ENCODE measurements around the gene KDR. TPM values are rescaled to one million over a fixed set of nuclear protein-coding genes. Genes with fewer than 3 reads are reported as not detected.
A peak's percentile ranks its signal among the peaks of the same experiment; 100 is the strongest.

KDR gene
- total RNA-seq, 2 donors from 2014 or later: 2.1 to 14.9 TPM

GRCh38 chr4:55089916-55090315 lies 35.5 kb downstream of the KDR start:
- peaks cover 3% of the 10 kb centered on the region for H3K36me3 Mint-ChIP-seq (ENCODE audit: low read depth)
- 94 to 95% methylated on average over 5 to 6 of the region's 6 CpGs for WGBS, 2 experiments (ENCODE audit: insufficient coverage in 1 of 2, insufficient read length in 1 of 2)
- TF ChIP-seq CTCF (conservative IDR thresholded peaks at IDR 0.05): no peak
- H3K27me3 ChIP-seq (ENCODE audit: control insufficient read depth, insufficient read depth, low read length, poor library complexity, severe bottlenecking): no peaks in the 10 kb centered on the region
- no peak overlapping the region for H3K9ac ChIP-seq (ENCODE audit: extremely low read depth, low read length, poor library complexity, severe bottlenecking)
- no peak overlapping the region for H3K4me3 ChIP-seq (ENCODE audit: low read length)
- H3K4me1 ChIP-seq (ENCODE audit: control insufficient read depth, insufficient read depth, low read length): no peaks in the 10 kb centered on the region
- H3K9me3 Mint-ChIP-seq: no peaks in the 10 kb centered on the region
- H3K27me3 Mint-ChIP-seq (ENCODE audit: insufficient read depth): no peaks in the 10 kb centered on the region
- no peak overlapping the region for H3K4me3 Mint-ChIP-seq
- peaks cover 3% of the 10 kb centered on the region for H3K4me1 Mint-ChIP-seq
- H3K27ac ChIP-seq (ENCODE audit: low read depth, low read length): no peak overlapping the region
- H3K27ac Mint-ChIP-seq: no peak overlapping the region
- H3K36me3 ChIP-seq (ENCODE audit: control insufficient read depth, insufficient read depth, low read length): peaks cover 13% of the 10 kb centered on the region
- no peak for DNase-seq
- H3K9me3 ChIP-seq (ENCODE audit: control insufficient read depth, low read length): no peaks in the 10 kb centered on the region

- Histone ChIP-seq H3K27ac (ENCODE audit: low read depth, low read length) (no peak overlapping the region), H3K9me3 (ENCODE audit: control insufficient read depth, low read length) (no peaks in the 10 kb centered on the region), H3K9ac (ENCODE audit: extremely low read depth, low read length, poor library complexity, severe bottlenecking) (no peak overlapping the region), H3K4me1 (ENCODE audit: control insufficient read depth, insufficient read depth, low read length) (no peaks in the 10 kb centered on the region), H3K36me3 (ENCODE audit: control insufficient read depth, insufficient read depth, low read length) (peaks cover 13% of the 10 kb centered on the region), H3K4me3 (ENCODE audit: low read length) (no peak overlapping the region), H3K27me3 (ENCODE audit: control insufficient read depth, insufficient read depth, low read length, poor library complexity, severe bottlenecking) (no peaks in the 10 kb centered on the region)
- H3K9me3 Mint-ChIP-seq: no peaks in the 10 kb centered on the region
- H3K4me3 Mint-ChIP-seq: no peak overlapping the region
- H3K27me3 Mint-ChIP-seq (ENCODE audit: insufficient read depth): no peaks in the 10 kb centered on the region
- DNase-seq: no peak
- no peak for TF ChIP-seq CTCF (conservative IDR thresholded peaks at IDR 0.05)
- H3K27ac Mint-ChIP-seq: peak overlapping the region; percentile 14
- H3K4me1 Mint-ChIP-seq: peaks cover 4% of the 10 kb centered on the region
- 80% methylated on average over 1 of the region's 1 CpG; no CpG with 5 or more reads in 1 of the 2 experiments for WGBS, 2 experiments (ENCODE audit: insufficient coverage in 1 of 2, insufficient read length in 1 of 2)
- no peaks in the 10 kb centered on the region for H3K36me3 Mint-ChIP-seq (ENCODE audit: low read depth)
These were observed 37.5 kb downstream of the KDR start for GRCh38 chr4:55087913-55088260.

- Histone ChIP-seq H3K4me1 (ENCODE audit: control insufficient read depth, insufficient read depth, low read length) (no peaks in the 10 kb centered on the region), H3K4me3 (ENCODE audit: low read length) (no peak overlapping the region), H3K9me3 (ENCODE audit: control insufficient read depth, low read length) (no peaks in the 10 kb centered on the region), H3K27ac (ENCODE audit: low read depth, low read length) (peak overlapping the region; percentile 45), H3K27me3 (ENCODE audit: control insufficient read depth, insufficient read depth, low read length, poor library complexity, severe bottlenecking) (no peaks in the 10 kb centered on the region), H3K9ac (ENCODE audit: extremely low read depth, low read length, poor library complexity, severe bottlenecking) (no peak overlapping the region), H3K36me3 (ENCODE audit: control insufficient read depth, insufficient read depth, low read length) (peaks cover 10% of the 10 kb centered on the region)
- H3K27me3 Mint-ChIP-seq (ENCODE audit: insufficient read depth): no peaks in the 10 kb centered on the region
- no peak for DNase-seq
- H3K4me3 Mint-ChIP-seq: no peak overlapping the region
- peak overlapping the region; percentile 14 for H3K27ac Mint-ChIP-seq
- H3K36me3 Mint-ChIP-seq (ENCODE audit: low read depth): no peaks in the 10 kb centered on the region
- peaks cover 4% of the 10 kb centered on the region for H3K4me1 Mint-ChIP-seq
- TF ChIP-seq CTCF (conservative IDR thresholded peaks at IDR 0.05): no peak
- no peaks in the 10 kb centered on the region for H3K9me3 Mint-ChIP-seq
- 81 to 85% methylated on average over 5 to 8 of the region's 8 CpGs for WGBS, 2 experiments (ENCODE audit: insufficient coverage in 1 of 2, insufficient read length in 1 of 2)
These were observed 38.1 kb downstream of the KDR start for GRCh38 chr4:55087009-55087912.
